ENCODE results near the gene LUC7L3. TPM values are rescaled to one million over a fixed set of nuclear protein-coding genes. Genes with fewer than 3 reads are reported as not detected.

The LUC7L3 gene
- total RNA-seq, 1 donor from 2014 or later = 13.7 TPM

- FAIRE-seq (no peak), DNase-seq (ENCODE audit: low read depth) (no peak)
- TF ChIP-seq CTCF (IDR thresholded peaks at IDR 0.05; ENCODE audit: insufficient read depth, low read length, severe bottlenecking) = no peak
- no peaks in the 10 kb centered on the region for H3K36me3 ChIP-seq (ENCODE audit: control insufficient read depth, insufficient read depth, low read length)
- H3K4me3 ChIP-seq (ENCODE audit: low read depth, low read length) = no peak overlapping the region
- H3K27me3 ChIP-seq (ENCODE audit: control insufficient read depth, insufficient read depth, low read length) = no peaks in the 10 kb centered on the region
These were observed 31.2 kb upstream of the LUC7L3 start for GRCh38 chr17:50688245-50688644.

- Histone ChIP-seq H3K4me3 (ENCODE audit: low read depth, low read length) (no peak overlapping the region), H3K27me3 (ENCODE audit: control insufficient read depth, insufficient read depth, low read length) (no peaks in the 10 kb centered on the region), H3K36me3 (ENCODE audit: control insufficient read depth, insufficient read depth, low read length) (no peaks in the 10 kb centered on the region)
- DNase-seq (ENCODE audit: low read depth) (no peak), FAIRE-seq (no peak)
- no peak for TF ChIP-seq CTCF (IDR thresholded peaks at IDR 0.05; ENCODE audit: insufficient read depth, low read length, severe bottlenecking)
These were observed 30.2 kb upstream of the LUC7L3 start for GRCh38 chr17:50689251-50689650.

GRCh38 chr17:50689956-50690886 lies 29.2 kb upstream of the LUC7L3 start:
- H3K4me3 ChIP-seq (ENCODE audit: low read depth, low read length) = no peak overlapping the region
- no peak for TF ChIP-seq CTCF (IDR thresholded peaks at IDR 0.05; ENCODE audit: insufficient read depth, low read length, severe bottlenecking)
- no peaks in the 10 kb centered on the region for H3K27me3 ChIP-seq (ENCODE audit: control insufficient read depth, insufficient read depth, low read length)
- FAIRE-seq = no peak
- DNase-seq (ENCODE audit: low read depth) = peak; percentile 50
- H3K36me3 ChIP-seq (ENCODE audit: control insufficient read depth, insufficient read depth, low read length) = no peaks in the 10 kb centered on the region

GRCh38 chr17:50690887-50691549 lies 28.4 kb upstream of the LUC7L3 start:
- Histone ChIP-seq H3K27me3 (ENCODE audit: control insufficient read depth, insufficient read depth, low read length) (no peaks in the 10 kb centered on the region), H3K4me3 (ENCODE audit: low read depth, low read length) (no peak overlapping the region), H3K36me3 (ENCODE audit: control insufficient read depth, insufficient read depth, low read length) (no peaks in the 10 kb centered on the region)
- FAIRE-seq = no peak
- DNase-seq (ENCODE audit: low read depth) = no peak
- no peak for TF ChIP-seq CTCF (IDR thresholded peaks at IDR 0.05; ENCODE audit: insufficient read depth, low read length, severe bottlenecking)

- no peak for TF ChIP-seq CTCF (IDR thresholded peaks at IDR 0.05; ENCODE audit: insufficient read depth, low read length, severe bottlenecking)
- no peak overlapping the region for H3K4me3 ChIP-seq (ENCODE audit: low read depth, low read length)
- peaks cover 5% of the 10 kb centered on the region for H3K36me3 ChIP-seq (ENCODE audit: control insufficient read depth, insufficient read depth, low read length)
- FAIRE-seq = no peak
- no peaks in the 10 kb centered on the region for H3K27me3 ChIP-seq (ENCODE audit: control insufficient read depth, insufficient read depth, low read length)
- no peak for DNase-seq (ENCODE audit: low read depth)
These were observed 27.6 kb upstream of the LUC7L3 start for GRCh38 chr17:50691550-50692447.

Measured in bronchial epithelial cell (primary cell).